Activated CD8-positive, alpha-beta memory T cell treated with anti-CD3 and anti-CD28 coated beads for 36 hours (primary cell): ENCODE data around the gene DAD1. TPM values are rescaled to one million over a fixed set of nuclear protein-coding genes. Genes with fewer than 3 reads are reported as not detected.

Experiments used
- CTCF ChIA-PET: fragments of 350-600 bp; sonication (Branson Sonifier 250); formaldehyde crosslinking; loops from one replicate; lab custom pipeline; 2021; ENCODE audit warnings: antibody characterized with exemption; lab: Charles Lee
- POLR2A ChIA-PET: fragments of 350-600 bp; sonication (Branson Sonifier 250); formaldehyde crosslinking; loops from one replicate; lab custom pipeline; 2021; ENCODE audit warnings: antibody characterized with exemption; lab: Charles Lee
- total RNA-seq, 2 experiments: library from RNA; stranded (reverse); gene quantifications; one replicate each; pipeline ENCODE4 v1.2.3, GENCODE V29; 2021

DAD1 gene
- total RNA-seq, 2 experiments from 2014 or later, result 292 to 295 TPM

- ChIA-PET POLR2A (interaction anchor here (0.6 to 8.2 kb wide), 9 partner anchors 12 to 1281 kb away, joined by 3 to 125 read pairs (median 5); partner anchors contain the start of gene DAD1), CTCF (interaction anchor here (1.1 to 5.1 kb wide), 9 partner anchors 9 to 31 kb away, joined by 3 to 37 read pairs (median 5); no protein-coding TSS in a partner anchor)
Measured at GRCh38 chr14:22538671-22539228, 50.3 kb downstream of the DAD1 start.

- POLR2A ChIA-PET, result interaction anchor here (0.6 to 8.2 kb wide), 8 partner anchors 11 to 687 kb away, joined by 3 to 125 read pairs (median 4); partner anchors contain the start of gene DAD1
- CTCF ChIA-PET, result interaction anchor here (0.8 to 5.1 kb wide), 11 partner anchors 10 to 560 kb away, joined by 3 to 37 read pairs (median 5); no protein-coding TSS in a partner anchor
Measured at GRCh38 chr14:22537436-22538310, 51.4 kb downstream of the DAD1 start.

GRCh38 chr14:22536853-22537338 lies 52.1 kb downstream of the DAD1 start:
- CTCF ChIA-PET, result interaction anchor here (0.8 to 5.1 kb wide), 8 partner anchors 9 to 559 kb away, joined by 3 to 37 read pairs (median 6); no protein-coding TSS in a partner anchor
- POLR2A ChIA-PET, result interaction anchor here (0.6 to 8.2 kb wide), 6 partner anchors 11 to 377 kb away, joined by 3 to 125 read pairs (median 5); no protein-coding TSS in a partner anchor

GRCh38 chr14:22535916-22536315 lies 53.1 kb downstream of the DAD1 start:
- ChIA-PET POLR2A (interaction anchor here (1.2 to 8.2 kb wide), 2 partner anchors 10 to 15 kb away, joined by 3 to 125 read pairs; no protein-coding TSS in a partner anchor), CTCF (interaction anchor here (0.8 to 3.5 kb wide), 3 partner anchors 20 to 34 kb away, joined by 5 to 20 read pairs (median 6); no protein-coding TSS in a partner anchor)

GRCh38 chr14:22535126-22535525 lies 53.9 kb downstream of the DAD1 start:
- POLR2A ChIA-PET, result interaction anchor here (1.3 to 5.8 kb wide), 4 partner anchors 9 to 21 kb away, joined by 3 to 41 read pairs (median 21); no protein-coding TSS in a partner anchor
- CTCF ChIA-PET, result interaction anchor here (2.1 to 2.2 kb wide), 2 partner anchors 17 to 23 kb away, joined by 4 to 5 read pairs; no protein-coding TSS in a partner anchor

GRCh38 chr14:22534547-22534946 lies 54.5 kb downstream of the DAD1 start:
- ChIA-PET POLR2A (interaction anchor here (0.9 to 5.8 kb wide), 6 partner anchors 8 to 21 kb away, joined by 3 to 41 read pairs (median 10); no protein-coding TSS in a partner anchor), CTCF (interaction anchor here (0.6 to 2.2 kb wide), 4 partner anchors 16 to 24 kb away, joined by 3 to 5 read pairs (median 4); no protein-coding TSS in a partner anchor)

GRCh38 chr14:22533739-22534359 lies 55.2 kb downstream of the DAD1 start:
- ChIA-PET POLR2A (interaction anchor here (0.9 to 5.8 kb wide), 9 partner anchors 7 to 22 kb away, joined by 3 to 41 read pairs (median 11); no protein-coding TSS in a partner anchor), CTCF (interaction anchor here (0.6 to 2.2 kb wide), 5 partner anchors 15 to 24 kb away, joined by 3 to 5 read pairs (median 4); no protein-coding TSS in a partner anchor)

- POLR2A ChIA-PET, result interaction anchor here (0.6 to 5.8 kb wide), 11 partner anchors 8 to 619 kb away, joined by 3 to 41 read pairs (median 11); no protein-coding TSS in a partner anchor
Measured at GRCh38 chr14:22533057-22533704, 55.8 kb downstream of the DAD1 start.

GRCh38 chr14:22532345-22533056 lies 56.5 kb downstream of the DAD1 start:
- ChIA-PET POLR2A (interaction anchor here (0.6 to 5.8 kb wide), 22 partner anchors 8 to 679 kb away, joined by 3 to 41 read pairs (median 9); no protein-coding TSS in a partner anchor), CTCF (interaction anchor here (0.6 to 1.8 kb wide), 7 partner anchors 9 to 1265 kb away, joined by 3 to 11 read pairs (median 4); no protein-coding TSS in a partner anchor)

More at GRCh38 chr14:22533057-22533704, 55.8 kb downstream of the DAD1 start:
- CTCF ChIA-PET, result interaction anchor here (0.6 to 2.2 kb wide), 7 partner anchors 12 to 1266 kb away, joined by 3 to 6 read pairs (median 4); no protein-coding TSS in a partner anchor

- ChIA-PET CTCF (interaction anchor here (1.1 to 2.6 kb wide), 9 partner anchors 10 to 38 kb away, joined by 3 to 12 read pairs (median 6); no protein-coding TSS in a partner anchor), POLR2A (interaction anchor here (0.7 to 5.8 kb wide), 23 partner anchors 9 to 1266 kb away, joined by 3 to 41 read pairs (median 9); partner anchors contain the start of gene OXA1L)
Measured at GRCh38 chr14:22531451-22532344, 57.3 kb downstream of the DAD1 start.

GRCh38 chr14:22530127-22530526 lies 58.9 kb downstream of the DAD1 start:
- POLR2A ChIA-PET, result interaction anchor here (1.8 to 5.8 kb wide), 9 partner anchors 8 to 59 kb away, joined by 5 to 41 read pairs (median 18); partner anchors contain the start of gene DAD1
- CTCF ChIA-PET, result interaction anchor here (0.6 to 2.6 kb wide), 5 partner anchors 12 to 55 kb away, joined by 3 to 12 read pairs (median 10); no protein-coding TSS in a partner anchor

- POLR2A ChIA-PET, result interaction anchor here (0.9 to 2.6 kb wide), 13 partner anchors 8 to 530 kb away, joined by 3 to 17 read pairs (median 6); no protein-coding TSS in a partner anchor
Measured at GRCh38 chr14:22526744-22527143, 62.3 kb downstream of the DAD1 start.

GRCh38 chr14:22526218-22526617 lies 62.8 kb downstream of the DAD1 start:
- POLR2A ChIA-PET, result interaction anchor here (0.6 to 1.9 kb wide), 11 partner anchors 9 to 678 kb away, joined by 3 to 17 read pairs (median 4); no protein-coding TSS in a partner anchor
- CTCF ChIA-PET, result interaction anchor here (0.8 to 3.6 kb wide), 3 partner anchors 13 to 30 kb away, joined by 3 to 20 read pairs (median 3); no protein-coding TSS in a partner anchor

More at GRCh38 chr14:22526744-22527143, 62.3 kb downstream of the DAD1 start:
- CTCF ChIA-PET, result interaction anchor here (1.5 to 3.6 kb wide), 2 partner anchors 13 to 29 kb away, joined by 3 to 20 read pairs; no protein-coding TSS in a partner anchor

- ChIA-PET CTCF (interaction anchor here (1.0 to 1.8 kb wide), 5 partner anchors 10 to 31 kb away, joined by 3 to 10 read pairs (median 4); no protein-coding TSS in a partner anchor), POLR2A (interaction anchor here (0.7 to 1.7 kb wide), 10 partner anchors 8 to 785 kb away, joined by 3 to 5 read pairs (median 4); no protein-coding TSS in a partner anchor)
Measured at GRCh38 chr14:22524784-22525161, 64.3 kb downstream of the DAD1 start.
